Activated gamma-delta T cell treated with Interleukin-2 at 50 U/mL for 16 hours (primary cell): Measurements from ENCODE around the gene SNRPB.

ENCODE experiments used
- DNase-seq: peaks from one replicate; pipeline ENCODE4 v3.0.0-alpha.2; 2020

SNRPB gene

GRCh38 chr20:2418388-2418787 lies 52.2 kb downstream of the SNRPB start:
- no peak for DNase-seq

- no peak for DNase-seq
These were observed 53.4 kb downstream of the SNRPB start for GRCh38 chr20:2417213-2417541.

- DNase-seq, result no peak
These were observed 53.9 kb downstream of the SNRPB start for GRCh38 chr20:2416541-2417212.
